Smooth muscle cell (in vitro differentiated cells): Measurements from ENCODE around the gene NPTN. TPM values are rescaled to one million over a fixed set of nuclear protein-coding genes. Genes with fewer than 3 reads are reported as not detected.
A peak's percentile ranks its signal among the peaks of the same experiment; 100 is the strongest.

Source experiments
- DNase-seq: peaks from one replicate; lab custom pipeline; 2025; ENCODE audit not compliant: unreplicated experiment; lab: John Stamatoyannopoulos, UW
- H2AFZ ChIP-seq: fragments of 200-600 bp; sonication (generic); 2 replicates; pipeline ENCODE4 v1.6.0; 2016; ENCODE audit warnings: antibody characterized with exemption, low read depth, mild to moderate bottlenecking
- H3F3A ChIP-seq: fragments of 200-600 bp; sonication (generic); 2 replicates; pipeline ENCODE4 v1.6.0; 2017; ENCODE audit warnings: antibody characterized with exemption, low read depth
- H3K27ac ChIP-seq: fragments of 200-600 bp; sonication (generic); 2 replicates; pipeline ENCODE4 v1.5.1; 2016; ENCODE audit warnings: low read depth, mild to moderate bottlenecking
- H3K27me3 ChIP-seq: fragments of 200-600 bp; sonication (generic); 2 replicates; pipeline ENCODE4 v1.6.1; 2016; ENCODE audit warnings: low read depth, mild to moderate bottlenecking
- H3K36me3 ChIP-seq: fragments of 200-600 bp; sonication (generic); 2 replicates; pipeline ENCODE4 v1.5.1; 2016; ENCODE audit warnings: low read depth
- H3K4me1 ChIP-seq: fragments of 200-600 bp; sonication (generic); 2 replicates; pipeline ENCODE4 v1.5.1; 2016; ENCODE audit warnings: low read depth
- H3K4me2 ChIP-seq: fragments of 200-600 bp; sonication (generic); 2 replicates; pipeline ENCODE4 v1.6.0; 2016; ENCODE audit warnings: mild to moderate bottlenecking
- H3K4me3 ChIP-seq: fragments of 200-600 bp; sonication (generic); 2 replicates; pipeline ENCODE4 v1.5.1; 2016; ENCODE audit warnings: mild to moderate bottlenecking
- H3K79me2 ChIP-seq: fragments of 200-600 bp; sonication (generic); 2 replicates; pipeline ENCODE4 v1.6.0; 2016; ENCODE audit warnings: low read depth, mild to moderate bottlenecking
- H3K9ac ChIP-seq: fragments of 200-600 bp; sonication (generic); 2 replicates; pipeline ENCODE4 v1.6.0; 2016; ENCODE audit warnings: low read depth
- H3K9me3 ChIP-seq: fragments of 200-600 bp; sonication (generic); replicated peaks from 2 replicates; pipeline ENCODE4 v1.5.1; 2016; ENCODE audit warnings: low read depth
- H4K20me1 ChIP-seq: fragments of 200-600 bp; sonication (generic); 2 replicates; pipeline ENCODE4 v1.6.0; 2016; ENCODE audit warnings: low read depth
- CTCF ChIP-seq: fragments of 200-600 bp; sonication (generic); IDR thresholded peaks from 2 replicates; pipeline ENCODE4 v1.5.1; 2017; ENCODE audit warnings: borderline replicate concordance, mild to moderate bottlenecking, antibody characterized with exemption; ENCODE audit not compliant: insufficient read depth, poor library complexity, severe bottlenecking
- WGBS: methylation state at CpG from one replicate; pipeline ENCODE4 v1.1.7; 2016; ENCODE audit warnings: low lambda C conversion rate; 5-methylcytosine and 5-hydroxymethylcytosine counted together
- polyA plus RNA-seq: library from polyadenylated mRNA; unstranded; fragments of >200 nt; fragmentation: Nextera tagmentation; extraction: Ambion mirVana; gene quantifications from 2 replicates; pipeline ENCODE4 v1.2.1, GENCODE V29; 2016
- total RNA-seq: library from RNA; depleted of rRNA; stranded (reverse); fragments of >200 nt; gene quantifications from 2 replicates; pipeline ENCODE4 v1.2.3, GENCODE V29; 2014

The NPTN gene
- total and polyA plus RNA-seq, 2 experiments from 2014 or later, result 153 to 215 TPM

GRCh38 chr15:73628976-73629797 is 4.0 kb downstream of the NPTN start:
- H3K9me3 ChIP-seq, result no peaks in the 10 kb centered on the region
- H3K4me3 ChIP-seq, result peak overlapping the region; percentile 3
- no peak for DNase-seq
- peaks cover 7% of the 10 kb centered on the region for H3F3A ChIP-seq
- H3K36me3 ChIP-seq, result no peaks in the 10 kb centered on the region
- peak overlapping the region; percentile 13 for H3K9ac ChIP-seq
- H3K79me2 ChIP-seq, result peaks cover 88% of the 10 kb centered on the region
- peak overlapping the region; percentile 91 for H3K4me2 ChIP-seq
- H3K27me3 ChIP-seq, result no peaks in the 10 kb centered on the region
- H2AFZ ChIP-seq, result no peak overlapping the region
- H3K4me1 ChIP-seq, result peaks cover 46% of the 10 kb centered on the region
- peak overlapping the region; percentile 99 for H3K27ac ChIP-seq
- 48% methylated on average over 7 of the region's 7 CpGs for WGBS
- H4K20me1 ChIP-seq, result peaks cover 83% of the 10 kb centered on the region
- no peak for TF ChIP-seq CTCF

- H3K27ac ChIP-seq, result no peak overlapping the region
- peaks cover 98% of the 10 kb centered on the region for H3K79me2 ChIP-seq
- H3K9me3 ChIP-seq, result no peaks in the 10 kb centered on the region
- 87% methylated on average over 2 of the region's 2 CpGs for WGBS
- no peak overlapping the region for H3K4me2 ChIP-seq
- H4K20me1 ChIP-seq, result peaks cover 94% of the 10 kb centered on the region
- H2AFZ ChIP-seq, result no peak overlapping the region
- peaks cover 4% of the 10 kb centered on the region for H3F3A ChIP-seq
- H3K36me3 ChIP-seq, result no peaks in the 10 kb centered on the region
- TF ChIP-seq CTCF, result no peak
- no peak overlapping the region for H3K9ac ChIP-seq
- peaks cover 40% of the 10 kb centered on the region for H3K4me1 ChIP-seq
- DNase-seq, result no peak
- no peak overlapping the region for H3K4me3 ChIP-seq
- no peaks in the 10 kb centered on the region for H3K27me3 ChIP-seq
These were observed 5.1 kb downstream of the NPTN start for GRCh38 chr15:73628102-73628501.

- H4K20me1 ChIP-seq, result peaks cover 100% of the 10 kb centered on the region
- H2AFZ ChIP-seq, result no peak overlapping the region
- no peak for DNase-seq
- H3K4me1 ChIP-seq, result peaks cover 51% of the 10 kb centered on the region
- no peaks in the 10 kb centered on the region for H3K9me3 ChIP-seq
- H3K27ac ChIP-seq, result no peak overlapping the region
- H3K27me3 ChIP-seq, result no peaks in the 10 kb centered on the region
- no peak overlapping the region for H3K9ac ChIP-seq
- H3F3A ChIP-seq, result peaks cover 6% of the 10 kb centered on the region
- 68% methylated on average over 2 of the region's 2 CpGs for WGBS
- no peak for TF ChIP-seq CTCF
- no peaks in the 10 kb centered on the region for H3K36me3 ChIP-seq
- peak overlapping the region; percentile 3 for H3K4me2 ChIP-seq
- H3K4me3 ChIP-seq, result no peak overlapping the region
- H3K79me2 ChIP-seq, result peaks cover 100% of the 10 kb centered on the region
These were observed 7.1 kb downstream of the NPTN start for GRCh38 chr15:73626072-73626471.

GRCh38 chr15:73624530-73624929 is 8.7 kb downstream of the NPTN start:
- Histone ChIP-seq H3K4me3 (no peak overlapping the region), H3K9me3 (no peaks in the 10 kb centered on the region), H3K27me3 (no peaks in the 10 kb centered on the region), H3F3A (peaks cover 19% of the 10 kb centered on the region), H3K4me2 (no peak overlapping the region), H3K27ac (peak overlapping the region; percentile 26), H2AFZ (no peak overlapping the region), H4K20me1 (peaks cover 100% of the 10 kb centered on the region), H3K79me2 (peaks cover 100% of the 10 kb centered on the region), H3K36me3 (no peaks in the 10 kb centered on the region), H3K4me1 (peaks cover 48% of the 10 kb centered on the region), H3K9ac (no peak overlapping the region)
- 45% methylated on average over 1 of the region's 1 CpG for WGBS
- TF ChIP-seq CTCF, result no peak
- no peak for DNase-seq
